Esophagus muscularis mucosa (tissue), 4 donors: Measurements from ENCODE around the gene ZKSCAN3. TPM values are rescaled to one million over a fixed set of nuclear protein-coding genes. Genes with fewer than 3 reads are reported as not detected.

Source experiments
- DNase-seq: peaks from one replicate; pipeline ENCODE4 v3.0.0-alpha.2; 2017; ENCODE audit errors: extremely low spot score
- H3K27ac ChIP-seq, 4 donors: fragments of 200-600 bp; sonication (generic); replicated peaks in 1 of 4; 1 replicate in 3 of 4; 2 replicates in 1 of 4; pipeline ENCODE4 v1.5.1; 2016 to 2019; ENCODE audit warnings: mild to moderate bottlenecking in 1 of 4
- H3K27me3 ChIP-seq, 4 donors: fragments of 200-600 bp; sonication (generic); one replicate each; pipeline versions ENCODE4 v1.5.1 to v1.6.0; 2016 to 2019
- H3K36me3 ChIP-seq, 4 donors: fragments of 200-600 bp; sonication (generic); one replicate each; pipeline ENCODE4 v1.5.1; 2016 to 2019
- H3K4me1 ChIP-seq, 4 donors: fragments of 200-600 bp; sonication (generic); one replicate each; pipeline ENCODE4 v1.5.1; 2016 to 2019
- H3K4me3 ChIP-seq, 4 donors: fragments of 200-600 bp; sonication (generic); 1 replicate in 2 of 4; 2 replicates in 2 of 4; pipeline ENCODE4 v1.5.1; 2016 to 2019; ENCODE audit warnings: mild to moderate bottlenecking in 4 of 4, moderate library complexity in 1 of 4
- H3K9me3 ChIP-seq, 4 donors: fragments of 200-600 bp; sonication (generic); 1 replicate in 3 of 4; 2 replicates in 1 of 4; pipeline ENCODE4 v1.5.1; 2016 to 2019
- CTCF ChIP-seq, 3 experiments: fragments of 200-600 bp in 2 of 3; fragments of 450-650 bp in 1 of 3; sonication (generic) in 2 of 3; IDR thresholded peaks; one replicate each; pipeline ENCODE4 v1.5.1; 2017 to 2019; ENCODE audit warnings: antibody characterized with exemption in 3 of 3, mild to moderate bottlenecking in 2 of 3, moderate library complexity in 1 of 3
- EP300 ChIP-seq: sonication (generic); formaldehyde crosslinking; IDR thresholded peaks from one replicate; pipeline ENCODE4 v1.6.1; 2017; ENCODE audit warnings: antibody characterized with exemption
- POLR2A ChIP-seq: fragments of 450-650 bp; IDR thresholded peaks from one replicate; pipeline ENCODE4 v1.6.1; 2017; ENCODE audit warnings: antibody characterized with exemption, moderate library complexity, mild to moderate bottlenecking, low read depth
- POLR2AphosphoS5 ChIP-seq, 2 donors: sonication (generic); formaldehyde crosslinking; IDR thresholded peaks; one replicate each; pipeline ENCODE4 v1.6.1; 2017; ENCODE audit warnings: antibody characterized with exemption in 2 of 2
- WGBS: methylation state at CpG from one replicate; pipeline ENCODE4 v1.1.5; 2018; 5-methylcytosine and 5-hydroxymethylcytosine counted together
- intact Hi-C: fragments of 100-400 bp; cut with DNase I; formaldehyde crosslinking; loops from one replicate; pipeline ENCODE4 v1.15.1; 2023
- total RNA-seq, 4 donors: library from RNA; depleted of rRNA; stranded (reverse); fragments of >200 nt; gene quantifications; one replicate each; pipeline versions ENCODE4 v1.1.0 to v1.2.1, GENCODE V29; 2016

Gene ZKSCAN3
- total RNA-seq, 4 donors from 2014 or later = 2.8 to 10.4 (median 6.4) TPM

GRCh38 chr6:28384143-28384533 is 34.4 kb downstream of the ZKSCAN3 start:
- Histone ChIP-seq H3K4me3 (no peak overlapping the region), H3K36me3 (peaks cover 0 to 53% (median 40%) of the 10 kb centered on the region in 4 donors), H3K4me1 (peaks cover 10 to 30% (median 16%) of the 10 kb centered on the region in 4 donors), H3K9me3 (no peaks in the 10 kb centered on the region), H3K27me3 (no peaks in the 10 kb centered on the region), H3K27ac (peak overlapping the region in 3 of 4 donors; percentile 75 to 86 (median 83))
- TF ChIP-seq POLR2A (no peak), POLR2AphosphoS5 (IDR thresholded peaks at IDR 0.05) (no peak), EP300 (no peak), CTCF (IDR thresholded peaks at IDR 0.05) (no peak)
- intact Hi-C loops = no loop called here
- no peak for DNase-seq
- 88% methylated on average over 2 of the region's 2 CpGs for WGBS

- no peaks in the 10 kb centered on the region for H3K9me3 ChIP-seq
- intact Hi-C loops = no loop called here
- H3K36me3 ChIP-seq = peaks cover 31 to 79% (median 61%) of the 10 kb centered on the region in 4 donors
- H3K4me3 ChIP-seq = no peak overlapping the region
- no peak for DNase-seq
- no peaks in the 10 kb centered on the region for H3K27me3 ChIP-seq
- peaks cover 0 to 11% (median 3%) of the 10 kb centered on the region in 4 donors for H3K4me1 ChIP-seq
- H3K27ac ChIP-seq = no peak overlapping the region
- WGBS = 97% methylated on average over 8 of the region's 8 CpGs
- TF ChIP-seq CTCF (IDR thresholded peaks at IDR 0.05) (no peak), POLR2AphosphoS5 (IDR thresholded peaks at IDR 0.05) (no peak), EP300 (no peak), POLR2A (no peak)
These were observed 40.9 kb downstream of the ZKSCAN3 start for GRCh38 chr6:28390688-28391087.

- no peaks in the 10 kb centered on the region for H3K27me3 ChIP-seq
- WGBS = 91% methylated on average over 5 of the region's 5 CpGs
- DNase-seq = no peak
- H3K4me3 ChIP-seq = no peak overlapping the region
- peaks cover 12 to 39% (median 31%) of the 10 kb centered on the region in 4 donors for H3K4me1 ChIP-seq
- H3K27ac ChIP-seq = no peak overlapping the region
- TF ChIP-seq POLR2A (no peak), CTCF (IDR thresholded peaks at IDR 0.05) (no peak), POLR2AphosphoS5 (IDR thresholded peaks at IDR 0.05) (no peak), EP300 (no peak)
- no peaks in the 10 kb centered on the region for H3K9me3 ChIP-seq
- peaks cover 31 to 66% (median 51%) of the 10 kb centered on the region in 4 donors for H3K36me3 ChIP-seq
- intact Hi-C loops = no loop called here
These were observed 44.3 kb downstream of the ZKSCAN3 start for GRCh38 chr6:28393912-28394662.

GRCh38 chr6:28395918-28396317 is 46.2 kb downstream of the ZKSCAN3 start:
- Histone ChIP-seq H3K27me3 (no peaks in the 10 kb centered on the region), H3K4me1 (peaks cover 12 to 46% (median 35%) of the 10 kb centered on the region in 4 donors), H3K9me3 (no peaks in the 10 kb centered on the region), H3K4me3 (no peak overlapping the region), H3K27ac (no peak overlapping the region), H3K36me3 (peaks cover 18 to 48% (median 33%) of the 10 kb centered on the region in 4 donors)
- intact Hi-C loops = loop anchor here (5.0 kb wide), 1 partner anchor 46 kb away; the partner anchor contains the start of gene ZSCAN23
- no peak for DNase-seq
- TF ChIP-seq EP300 = no peak
- TF ChIP-seq POLR2A = no peak
- no peak for TF ChIP-seq POLR2AphosphoS5 (IDR thresholded peaks at IDR 0.05)
- TF ChIP-seq CTCF (IDR thresholded peaks at IDR 0.05) = no peak
- WGBS = 96% methylated on average over 4 of the region's 4 CpGs
